Daoy (cell line): Measurements from ENCODE around the gene KLRG1. TPM values are rescaled to one million over a fixed set of nuclear protein-coding genes. Genes with fewer than 3 reads are reported as not detected.
A peak's percentile ranks its signal among the peaks of the same experiment; 100 is the strongest.

Experiments used
- DNase-seq: peaks from one replicate; pipeline ENCODE4 v3.0.0-alpha.2; 2015; ENCODE audit warnings: low read depth
- total RNA-seq: library from RNA; depleted of rRNA; stranded (reverse); fragments of >200 nt; shearing (Covaris generic); gene quantifications from 2 replicates; pipeline ENCODE4 v1.2.3, GENCODE V29; 2014; rRNA removed

The KLRG1 gene
- total RNA-seq: 0.12 and 0.69 TPM in 2 replicates

GRCh38 chr12:8989413-8989812, at the start of gene KLRG1:
KLRG1 (plus strand) TSS chr12:8989546; CDS start chr12:8989636, 90 bp downstream.
- no peak for DNase-seq

- no peak for DNase-seq
Measured at GRCh38 chr12:8941691-8942478, 47.5 kb upstream of the KLRG1 start.

DNA sequence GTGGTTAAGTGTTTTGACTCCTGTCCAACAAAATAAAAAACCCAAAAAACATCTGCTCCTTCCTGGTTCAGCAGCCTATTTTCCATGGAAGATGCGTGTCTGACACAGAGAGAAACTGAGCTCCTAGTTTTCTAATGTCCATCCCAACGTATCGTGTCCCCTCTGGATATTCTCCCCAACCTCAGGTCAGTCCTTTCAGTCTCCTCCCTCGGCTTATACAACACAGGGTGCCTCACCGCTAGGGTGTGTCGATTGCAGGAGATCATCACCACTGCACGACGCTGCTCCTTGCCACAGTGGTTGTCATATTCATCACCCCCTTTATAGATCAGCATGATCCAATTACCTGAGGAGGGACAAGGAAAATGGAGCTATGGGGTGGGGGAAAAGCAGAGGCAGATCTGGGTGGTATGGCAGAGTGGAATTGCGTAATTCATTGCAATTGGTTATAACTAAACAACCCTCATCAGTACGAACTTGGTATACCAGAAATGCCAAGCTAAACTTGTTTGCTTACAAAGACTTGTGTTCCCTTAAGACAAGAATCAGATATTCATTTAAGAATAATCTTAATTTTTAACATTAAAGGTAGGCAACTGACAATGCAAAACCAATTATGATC, 45.7 kb upstream of the KLRG1 start:
- DNase-seq: no peak

GRCh38 chr12:8946733-8947132, 42.6 kb upstream of the KLRG1 start:
- no peak for DNase-seq

DNA sequence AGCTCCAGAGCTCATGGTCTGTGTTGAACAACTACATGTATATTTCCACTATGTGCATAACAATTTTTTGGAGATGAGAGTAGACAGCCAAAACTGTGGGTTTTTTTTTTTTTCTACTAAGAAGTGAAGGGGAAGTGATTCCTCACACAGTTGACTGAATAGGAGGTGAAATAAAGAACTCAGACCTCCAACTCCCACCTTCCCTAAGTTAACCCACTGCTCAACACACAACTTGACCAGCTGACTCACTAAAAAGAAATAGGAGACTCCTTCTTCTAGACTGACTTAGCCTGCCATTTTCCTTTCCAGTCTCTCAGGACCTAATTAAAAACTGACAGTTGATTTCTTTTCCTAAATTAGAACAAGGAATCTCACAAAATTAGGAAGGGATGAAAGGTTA, 41.6 kb upstream of the KLRG1 start:
- DNase-seq: no peak

GRCh38 chr12:8948701-8949341, 40.5 kb upstream of the KLRG1 start:
- peak; percentile 15 for DNase-seq

- DNase-seq: peak; percentile 88
Measured at GRCh38 chr12:8949342-8950220, 39.8 kb upstream of the KLRG1 start, which contains the start of gene M6PR. M6PR (minus strand) TSS chr12:8949645; CDS start chr12:8946404, 3,241 bp downstream.

- DNase-seq: no peak
Measured at GRCh38 chr12:8950221-8950527, 39.2 kb upstream of the KLRG1 start.

- DNase-seq: no peak
Measured at GRCh38 chr12:8950702-8951478, 38.5 kb upstream of the KLRG1 start.

DNA sequence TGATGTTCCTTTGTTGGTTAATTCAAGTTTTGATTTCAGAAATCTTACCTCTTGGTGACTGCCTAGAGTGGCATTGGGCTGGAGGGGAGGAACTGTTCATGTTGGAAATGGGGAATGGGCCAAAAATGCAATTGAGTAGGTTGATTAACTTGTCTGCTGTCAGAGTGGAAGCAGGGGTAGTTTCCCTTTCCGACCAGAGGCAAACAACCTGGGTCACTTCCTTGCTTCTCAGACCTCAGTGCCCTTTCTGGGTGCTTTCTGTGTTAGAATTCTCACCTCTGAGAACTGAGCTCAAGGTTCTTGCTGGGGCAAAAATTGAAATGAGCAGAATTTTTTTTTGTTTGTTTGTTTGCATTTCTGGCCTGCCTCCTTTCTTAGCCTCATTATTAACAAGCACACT, 37.6 kb upstream of the KLRG1 start:
- no peak for DNase-seq

DNA sequence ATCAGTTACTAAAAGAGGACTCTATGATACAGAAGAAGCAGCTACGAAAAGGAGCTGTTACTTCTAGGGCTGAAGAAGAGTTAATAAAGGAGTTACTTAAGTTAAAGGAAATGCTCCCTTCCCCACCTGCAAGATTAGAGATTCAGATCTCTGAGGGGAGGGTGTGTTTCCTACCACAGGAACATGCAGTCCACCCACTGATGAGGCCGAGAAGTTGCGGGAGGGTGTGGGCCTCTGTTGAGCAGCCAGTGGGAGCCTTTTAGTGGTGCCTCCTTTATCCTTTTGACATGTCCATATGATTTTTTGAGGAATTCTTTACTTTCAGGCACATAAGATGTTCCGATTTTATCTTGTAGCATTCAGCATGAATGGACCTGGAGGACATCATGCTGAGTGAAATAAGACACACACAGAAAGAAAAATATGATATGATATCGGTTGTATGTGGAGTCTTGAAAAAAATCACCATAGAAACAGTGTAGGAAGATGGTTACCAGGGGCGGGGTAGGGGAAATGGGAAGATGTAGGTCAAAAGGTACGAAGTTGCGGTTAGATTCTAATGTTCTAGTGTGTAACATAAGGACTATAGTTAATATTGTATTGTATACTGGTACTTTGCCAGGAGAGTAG, 35.5 kb upstream of the KLRG1 start:
- DNase-seq: no peak

DNA sequence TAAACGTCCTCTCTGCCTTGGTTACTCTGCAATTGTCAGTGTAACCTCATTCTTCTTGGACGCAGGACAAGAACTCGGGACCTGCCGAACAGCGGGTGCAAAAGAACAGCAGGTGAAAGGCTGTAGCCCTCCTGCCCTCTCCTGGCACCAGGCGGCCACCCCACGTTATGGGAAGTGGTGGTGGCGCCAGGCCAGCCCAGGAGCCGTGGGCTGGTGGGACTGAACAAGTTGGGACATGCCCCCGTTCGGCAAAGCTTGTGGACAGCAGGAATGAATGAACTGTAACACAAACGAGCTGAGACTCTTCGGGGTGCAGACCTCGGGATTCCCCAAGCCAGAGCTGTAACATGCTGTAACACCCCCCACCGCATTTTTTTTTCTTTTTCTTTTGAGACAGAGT, 33.3 kb upstream of the KLRG1 start:
- no peak for DNase-seq

DNA sequence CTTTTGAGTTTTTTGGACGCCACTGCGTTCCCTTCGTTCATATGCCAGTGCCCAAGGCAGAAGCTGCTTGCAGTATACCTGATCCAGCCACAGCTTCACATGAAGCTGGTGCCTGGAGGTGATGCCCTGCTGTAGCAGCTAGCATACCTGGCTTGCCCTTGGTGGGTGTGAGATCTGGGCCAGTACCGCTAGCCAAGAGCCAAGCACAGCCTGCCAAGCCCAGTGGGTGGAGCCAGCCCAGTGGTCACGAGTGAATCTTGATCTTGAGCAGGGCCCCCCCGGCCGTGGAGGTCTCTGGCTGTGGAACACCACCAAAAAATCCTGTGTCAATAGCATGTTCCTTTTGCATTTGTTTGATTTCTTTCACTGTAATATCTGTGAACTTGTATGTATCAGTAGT, 32.6 kb upstream of the KLRG1 start:
- no peak for DNase-seq

DNA sequence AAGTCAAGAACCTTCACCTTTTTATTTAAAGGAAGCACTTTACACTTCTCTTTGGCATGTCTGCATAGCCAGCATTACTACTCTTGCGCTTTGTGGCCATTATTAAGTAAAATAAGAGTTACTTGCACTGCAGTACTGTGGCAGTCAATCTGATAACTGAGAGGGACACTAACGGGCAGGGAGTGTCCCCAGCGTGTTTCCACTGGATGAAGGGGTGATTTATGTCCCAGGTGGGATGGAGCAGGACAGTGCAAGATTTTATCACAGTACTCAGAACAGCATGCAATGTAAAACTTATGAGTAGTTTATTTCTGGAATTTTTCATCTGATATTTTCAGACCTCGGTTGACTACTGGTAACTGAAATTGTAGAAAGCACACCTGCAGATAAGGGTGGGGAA, 31.8 kb upstream of the KLRG1 start:
- no peak for DNase-seq

DNA sequence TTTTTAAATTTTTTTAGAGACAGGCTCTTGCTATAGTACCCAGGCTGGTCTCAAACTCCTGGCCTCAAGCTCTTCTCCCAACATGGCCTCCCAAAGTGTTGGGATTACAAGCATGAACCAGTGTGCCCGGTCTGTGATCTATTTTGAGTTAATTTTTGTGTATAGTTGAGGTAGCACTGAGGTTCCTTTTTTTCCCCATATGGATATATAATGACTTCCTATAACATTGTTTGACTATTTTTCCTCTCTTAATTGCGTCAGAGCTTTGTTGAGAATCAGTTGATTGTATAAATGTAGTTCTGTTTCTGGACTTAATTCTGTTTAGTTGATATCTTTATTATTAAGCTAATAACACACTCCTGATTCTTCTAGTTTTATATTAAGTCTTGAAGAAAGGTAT, 31.3 kb upstream of the KLRG1 start:
- DNase-seq: no peak

- DNase-seq: no peak
Measured at GRCh38 chr12:8960176-8960575, 29.2 kb upstream of the KLRG1 start.

- no peak for DNase-seq
Measured at GRCh38 chr12:8968761-8969160, 20.6 kb upstream of the KLRG1 start.

- DNase-seq: no peak
Measured at GRCh38 chr12:8969861-8970411, 19.4 kb upstream of the KLRG1 start.

DNA sequence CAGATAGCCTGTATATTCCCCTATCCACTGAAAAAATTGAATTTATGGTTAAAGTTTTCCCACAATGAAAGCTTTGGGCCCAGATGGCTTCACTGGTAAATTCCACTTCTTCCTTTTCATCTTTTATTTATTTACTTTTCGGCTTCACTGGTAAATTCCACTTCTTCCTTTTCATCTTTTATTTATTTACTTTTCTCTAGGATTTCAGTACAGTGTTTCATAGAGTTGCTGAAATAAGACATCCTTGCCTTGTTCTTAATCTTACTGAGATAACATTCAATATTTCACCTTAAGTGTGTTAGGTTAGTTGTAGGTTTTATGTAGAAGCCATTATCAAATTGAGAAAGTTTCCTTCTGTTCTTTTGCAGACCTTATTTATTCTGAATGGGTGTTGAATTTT, 18.9 kb upstream of the KLRG1 start:
- no peak for DNase-seq

- DNase-seq: no peak
Measured at GRCh38 chr12:8980137-8980536, 9.2 kb upstream of the KLRG1 start.
